Endothelial cell of umbilical vein (primary cell): Measurements from ENCODE around the gene PLEKHB2. TPM values are rescaled to one million over a fixed set of nuclear protein-coding genes. Genes with fewer than 3 reads are reported as not detected.
"Not testable (repeated sequence)": the region's sequence is repeated elsewhere in the genome, so short reads cannot be mapped to it uniquely, and the experiment has no call there.

ENCODE experiments used
- BruUV-seq: library from RNA; stranded (reverse); fragments of 400-500 nt; replicated peaks from 2 replicates; lab custom pipeline; 2021; lab: Mats Ljungman, UMichigan
- CTCF ChIA-PET: fragments of 300-600, 350-600 bp; sonication (Branson Sonifier 250); formaldehyde crosslinking; loops from one replicate; lab custom pipeline; 2021; ENCODE audit warnings: antibody characterized with exemption, inconsistent platforms; lab: Charles Lee
- POLR2A ChIA-PET: fragments of 300-600, 350-600 bp; sonication (Branson Sonifier 250); formaldehyde crosslinking; loops from one replicate; lab custom pipeline; 2021; ENCODE audit warnings: antibody characterized with exemption, inconsistent platforms; lab: Charles Lee
- DNase-seq: peaks from one replicate; pipeline ENCODE4 v3.0.0-alpha.2; 2011; ENCODE audit warnings: low read depth, low spot score
- FAIRE-seq: peaks from 2 replicates; lab custom pipeline; 2011; peaks lifted over from hg19 to GRCh38; lab: Jason Lieb, UNC
- H2AFZ ChIP-seq: 2 replicates; pipeline ENCODE4 v1.6.0; 2012; ENCODE audit warnings: low read depth, low read length, control low read depth, inconsistent platforms
- H3K27ac ChIP-seq: 2 replicates; pipeline ENCODE4 v1.5.1; 2011; ENCODE audit warnings: low read depth, mild to moderate bottlenecking, control low read depth, low read length, moderate library complexity; ENCODE audit not compliant: insufficient read depth
- H3K27me3 ChIP-seq, 2 experiments: 2 replicates each; pipeline versions ENCODE4 v1.6.0 to v1.6.1; 2011; ENCODE audit warnings: low read length in 2 of 2, mixed read lengths in 1 of 2; ENCODE audit not compliant: control insufficient read depth in 2 of 2, insufficient read depth in 2 of 2
- H3K36me3 ChIP-seq, 2 experiments: 2 replicates in 1 of 2; 3 replicates in 1 of 2; pipeline ENCODE4 v1.5.1; 2011; ENCODE audit warnings: low read length in 2 of 2, mild to moderate bottlenecking in 1 of 2, moderate library complexity in 1 of 2; ENCODE audit not compliant: control insufficient read depth in 2 of 2, insufficient read depth in 2 of 2; ENCODE audit errors: extremely low read depth in 1 of 2
- H3K4me1 ChIP-seq: 3 replicates; pipeline ENCODE4 v1.5.1; 2011; ENCODE audit warnings: mild to moderate bottlenecking, low read length; ENCODE audit not compliant: control insufficient read depth, insufficient read depth; ENCODE audit errors: extremely low read depth
- H3K4me2 ChIP-seq: 2 replicates; pipeline ENCODE4 v1.6.1; 2011; ENCODE audit warnings: low read length, control low read depth, mixed read lengths; ENCODE audit not compliant: insufficient read depth
- H3K4me3 ChIP-seq, 3 experiments: fragments of 200-600 bp in 1 of 3; sonication (generic), shearing (Covaris generic) in 1 of 3; replicated peaks in 1 of 3; 2 replicates each; pipeline ENCODE4 v1.5.1; 2011 to 2016; ENCODE audit warnings: control low read depth in 3 of 3, low read length in 3 of 3, mild to moderate bottlenecking in 2 of 3, inconsistent platforms in 1 of 3, low read depth in 1 of 3, moderate library complexity in 1 of 3; ENCODE audit not compliant: insufficient read depth in 1 of 3
- H3K79me2 ChIP-seq: 2 replicates; pipeline ENCODE4 v1.6.0; 2012; ENCODE audit warnings: low read length, inconsistent platforms; ENCODE audit not compliant: control insufficient read depth, insufficient read depth
- H3K9ac ChIP-seq: replicated peaks from 2 replicates; pipeline ENCODE3; 2011; ENCODE audit warnings: low read length, control low read depth; ENCODE audit not compliant: insufficient read depth; ENCODE audit errors: extremely low read depth
- H3K9me1 ChIP-seq: replicated peaks from 3 replicates; pipeline ENCODE4 v1.6.0; 2011; ENCODE audit warnings: mild to moderate bottlenecking, low read length; ENCODE audit not compliant: control insufficient read depth, insufficient read depth; ENCODE audit errors: extremely low read depth
- H3K9me3 ChIP-seq: replicated peaks from 2 replicates; pipeline ENCODE4 v1.5.1; 2012; ENCODE audit warnings: low read length, inconsistent platforms; ENCODE audit not compliant: control insufficient read depth, insufficient read depth
- H4K20me1 ChIP-seq: replicated peaks from 2 replicates; pipeline ENCODE3; 2011; ENCODE audit warnings: mild to moderate bottlenecking, low read length; ENCODE audit not compliant: control insufficient read depth, insufficient read depth; ENCODE audit errors: extremely low read depth
- FOS ChIP-seq: IDR thresholded peaks from 2 replicates; pipeline ENCODE4 v1.6.1; 2011; ENCODE audit warnings: mild to moderate bottlenecking, low read length, moderate library complexity, borderline replicate concordance; ENCODE audit not compliant: insufficient read depth
- GATA2 ChIP-seq: IDR thresholded peaks from 2 replicates; pipeline ENCODE4 v1.7.0; 2011; ENCODE audit warnings: low read depth, mild to moderate bottlenecking, moderate library complexity, mixed read lengths, low read length; ENCODE audit not compliant: insufficient read length, insufficient read depth
- JUN ChIP-seq: IDR thresholded peaks from 2 replicates; pipeline ENCODE4 v1.6.1; 2011; ENCODE audit warnings: borderline replicate concordance, low read depth; ENCODE audit not compliant: insufficient read length, insufficient read depth
- MYC ChIP-seq: IDR thresholded peaks from one replicate; pipeline ENCODE4 v1.6.1; 2011; ENCODE audit warnings: mild to moderate bottlenecking, low read depth, low read length
- POLR2A ChIP-seq: IDR thresholded peaks from 2 replicates; pipeline ENCODE4 v1.6.1; 2012; ENCODE audit warnings: low read depth, mild to moderate bottlenecking, control low read depth, low read length
- dilution Hi-C: fragments of 300-500 bp; cut with MboI; formaldehyde crosslinking; loops from one replicate; pipeline ENCODE4 v1.15.0; 2019; ENCODE audit warnings: low sequenced_read_pairs; ENCODE audit not compliant: extremely low pct_ligation_motif_present
- intact Hi-C: fragments of 100-400 bp; cut with micrococcal nuclease; formaldehyde crosslinking; loops from one replicate; pipeline ENCODE4 v1.10.0; 2022
- polyA plus RNA-seq, 4 experiments: library from polyadenylated mRNA; depleted of rRNA in 3 of 4; stranded (reverse) in 3 of 4; unstranded in 1 of 4; fragments of >200 nt; gene quantifications; 2 replicates each; pipeline versions ENCODE4 v1.2.1 to v1.2.3, GENCODE V29; 2011 to 2012; ENCODE audit warnings: missing spikeins in 1 of 4
- total RNA-seq: library from RNA; stranded (reverse); gene quantifications from 2 replicates; pipeline ENCODE4 v1.2.3, GENCODE V29; 2021
- TF ChIP-seq, protein P1 (sequence below): IDR thresholded peaks from 2 replicates; pipeline ENCODE4 v1.6.1; 2011; ENCODE audit not compliant: insufficient read depth, insufficient read length

PLEKHB2 gene
- total and polyA plus RNA-seq, 2 donors (not counting 3 experiments of a cell fraction or from before 2014, with no cell fraction given) = 56.5 to 56.8 TPM

DNA sequence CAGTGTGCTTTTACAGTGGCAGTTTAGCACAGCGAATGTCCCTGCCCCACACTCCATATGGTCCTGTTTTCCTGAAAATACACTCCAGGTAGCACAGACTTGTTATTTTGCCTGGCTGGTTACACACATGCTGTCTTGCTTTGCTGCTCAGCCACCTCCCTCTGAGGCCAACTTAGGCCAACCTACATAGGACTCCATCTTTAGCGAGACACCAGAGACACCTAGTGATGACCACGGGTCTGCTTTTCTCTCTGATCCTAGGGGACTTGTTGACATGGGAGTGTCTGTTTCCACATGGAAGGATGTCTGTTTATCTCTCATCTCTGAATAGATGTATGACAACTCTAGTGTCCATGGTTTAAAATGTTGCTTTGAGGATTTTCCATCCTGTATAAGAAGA lies 43.3 kb downstream of the PLEKHB2 start:
- CTCF ChIA-PET = no interaction called here
- H3K4me1 ChIP-seq = no peaks in the 10 kb centered on the region
- no TSS peak for BruUV-seq
- H3K4me2 ChIP-seq = no peak overlapping the region
- DNase-seq (no peak), FAIRE-seq (no peak)
- H3K9ac ChIP-seq = no peak overlapping the region
- no peak overlapping the region for H3K4me3 ChIP-seq
- H3K27ac ChIP-seq = no peak overlapping the region
- dilution Hi-C loops (no loop called here), intact Hi-C loops (no loop called here)
- no peaks in the 10 kb centered on the region for H3K27me3 ChIP-seq
- H4K20me1 ChIP-seq = no peaks in the 10 kb centered on the region
- TF ChIP-seq FOS (no peak), GATA2 (no peak), MYC (no peak), JUN (no peak), POLR2A (no peak)
- TF ChIP-seq, protein P1, sequence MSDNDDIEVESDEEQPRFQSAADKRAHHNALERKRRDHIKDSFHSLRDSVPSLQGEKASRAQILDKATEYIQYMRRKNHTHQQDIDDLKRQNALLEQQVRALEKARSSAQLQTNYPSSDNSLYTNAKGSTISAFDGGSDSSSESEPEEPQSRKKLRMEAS = no peak
- POLR2A ChIA-PET = no interaction called here
- no peaks in the 10 kb centered on the region for H3K9me1 ChIP-seq
- H3K36me3 ChIP-seq = peaks cover 7 to 11% of the 10 kb centered on the region in 2 experiments
- H2AFZ ChIP-seq = no peak overlapping the region
- peaks cover 2% of the 10 kb centered on the region for H3K79me2 ChIP-seq
- H3K9me3 ChIP-seq = no peaks in the 10 kb centered on the region

DNA sequence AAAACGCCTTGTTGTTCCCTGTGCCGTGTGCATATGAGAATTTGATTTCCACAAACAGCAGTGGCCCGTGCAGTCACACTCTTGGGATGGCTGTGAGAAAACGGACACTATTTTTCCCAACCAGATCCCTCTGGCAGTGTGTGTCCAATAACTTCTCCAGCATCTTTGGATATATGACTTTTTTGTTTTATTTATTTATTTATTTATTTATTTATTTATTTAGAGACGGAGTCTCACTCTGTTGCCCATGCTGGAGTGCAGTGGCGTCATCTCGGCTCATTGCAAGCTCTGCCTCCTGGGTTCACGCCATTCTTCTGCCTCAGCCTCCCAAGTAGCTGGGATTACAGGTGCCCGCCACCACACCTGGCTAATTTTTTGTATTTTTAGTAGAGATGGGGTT lies 45.0 kb downstream of the PLEKHB2 start:
- intact Hi-C loops, dilution Hi-C loops, H3K4me3 ChIP-seq, H3K9ac ChIP-seq, H4K20me1 ChIP-seq, H3K27me3 ChIP-seq, FAIRE-seq, H3K9me1 ChIP-seq, H3K27ac ChIP-seq, BruUV-seq, DNase-seq, H3K36me3 ChIP-seq, H3K9me3 ChIP-seq, H3K4me1 ChIP-seq, POLR2A ChIA-PET, H2AFZ ChIP-seq, H3K79me2 ChIP-seq, H3K4me2 ChIP-seq, CTCF ChIA-PET: not testable (repeated sequence)
